Gastrocnemius medialis (tissue), 4 donors: Measurements from ENCODE around the gene JSRP1. TPM values are rescaled to one million over a fixed set of nuclear protein-coding genes. Genes with fewer than 3 reads are reported as not detected.

Experiments used
- ATAC-seq, 2 donors: fragments of 150-250 bp; one replicate each; pipeline ENCODE4 v1.9.1; 2016
- DNase-seq, 2 donors: peaks; one replicate each; pipeline ENCODE4 v3.0.0-alpha.2; 2019
- H3K27ac ChIP-seq, 4 donors: fragments of 200-600 bp; sonication (generic); 1 replicate in 1 of 4; 2 replicates in 3 of 4; pipeline ENCODE4 v1.5.1; 2016 to 2018; ENCODE audit warnings: mild to moderate bottlenecking in 2 of 4, moderate library complexity in 1 of 4
- H3K27me3 ChIP-seq, 3 donors: fragments of 200-600 bp; sonication (generic) in 2 of 3; 1 replicate in 1 of 3; 2 replicates in 2 of 3; pipeline versions ENCODE4 v1.5.1 to v1.6.0; 2016 to 2019; ENCODE audit warnings: mild to moderate bottlenecking in 1 of 3, moderate library complexity in 1 of 3
- H3K36me3 ChIP-seq, 2 donors: fragments of 200-600 bp; sonication (generic) in 1 of 2; one replicate each; pipeline ENCODE4 v1.5.1; 2017 to 2018
- H3K4me1 ChIP-seq, 2 donors: fragments of 200-600 bp; sonication (generic) in 1 of 2; one replicate each; pipeline ENCODE4 v1.5.1; 2016 to 2017; ENCODE audit warnings: mild to moderate bottlenecking in 2 of 2
- H3K4me3 ChIP-seq, 4 donors: fragments of 200-600 bp; sonication (generic) in 3 of 4; 1 replicate in 1 of 4; 2 replicates in 3 of 4; pipeline ENCODE4 v1.5.1; 2016 to 2019; ENCODE audit warnings: mild to moderate bottlenecking in 2 of 4
- H3K9me3 ChIP-seq, 3 donors: fragments of 200-600 bp; sonication (generic) in 2 of 3; 1 replicate in 1 of 3; 2 replicates in 2 of 3; pipeline ENCODE4 v1.5.1; 2016 to 2019
- CTCF ChIP-seq, 5 experiments: fragments of 450-650 bp in 3 of 5; fragments of 200-600 bp in 2 of 5; sonication (generic) in 2 of 5; IDR thresholded peaks in 4 of 5; conservative IDR thresholded peaks in 1 of 5; 1 replicate in 4 of 5; 2 replicates in 1 of 5; pipeline ENCODE4 v1.5.1; 2016 to 2019; ENCODE audit warnings: antibody characterized with exemption in 5 of 5, mild to moderate bottlenecking in 3 of 5, moderate library complexity in 3 of 5
- POLR2A ChIP-seq, 2 donors: fragments of 450-650 bp; IDR thresholded peaks; one replicate each; pipeline ENCODE4 v1.6.1; 2017; ENCODE audit warnings: antibody characterized with exemption in 2 of 2, mild to moderate bottlenecking in 2 of 2, moderate library complexity in 2 of 2
- in situ Hi-C, 4 donors: fragments of 200-750 bp; cut with MboI; loops; one replicate each; pipeline versions ENCODE4 v1.15.0 to v1.8.0; 2017; ENCODE audit warnings: low sequenced_read_pairs in 4 of 4
- intact Hi-C: fragments of 100-400 bp; cut with DNase I; formaldehyde crosslinking; loops from one replicate; pipeline ENCODE4 v1.15.1; 2023; ENCODE audit warnings: low total_unique reads
- total RNA-seq, 4 donors: library from RNA; depleted of rRNA; stranded (reverse); fragments of >200 nt; gene quantifications; one replicate each; pipeline versions ENCODE4 v1.1.0 to v1.2.3, GENCODE V29; 2016

Gene JSRP1
- total RNA-seq, 4 donors from 2014 or later, result 152 to 383 (median 303) TPM

- peaks cover 9 to 41% of the 10 kb centered on the region in 2 donors for H3K4me1 ChIP-seq
- no peak for DNase-seq
- H3K27ac ChIP-seq, result peak overlapping the region; percentile 58 to 86 (median 75)
- TF ChIP-seq CTCF (IDR thresholded peaks at IDR 0.05 in 4 of 5, conservative IDR thresholded peaks at IDR 0.05 in 1 of 5) (no peak), POLR2A (IDR thresholded peaks at IDR 0.05) (no peak)
- no peak overlapping the region for H3K4me3 ChIP-seq
- H3K36me3 ChIP-seq, result peaks cover 0 to 51% of the 10 kb centered on the region in 2 donors
- peak; percentile 10 to 13 for ATAC-seq
- intact Hi-C loops (no loop called here), in situ Hi-C loops (no loop called here)
- H3K9me3 ChIP-seq, result no peaks in the 10 kb centered on the region
- H3K27me3 ChIP-seq, result no peaks in the 10 kb centered on the region
These were observed 8.7 kb downstream of the JSRP1 start for GRCh38 chr19:2247433-2248101.

GRCh38 chr19:2246801-2247361 lies 9.3 kb downstream of the JSRP1 start:
- TF ChIP-seq POLR2A (IDR thresholded peaks at IDR 0.05), result no peak
- no peak for TF ChIP-seq CTCF (IDR thresholded peaks at IDR 0.05 in 4 of 5, conservative IDR thresholded peaks at IDR 0.05 in 1 of 5)
- peak overlapping the region; percentile 58 to 86 (median 75) for H3K27ac ChIP-seq
- ATAC-seq, result peak; percentile 29 to 34
- peaks cover 0 to 51% of the 10 kb centered on the region in 2 donors for H3K36me3 ChIP-seq
- DNase-seq, result peak in 1 of 2 donors; percentile 79
- H3K4me1 ChIP-seq, result peaks cover 9 to 44% of the 10 kb centered on the region in 2 donors
- H3K4me3 ChIP-seq, result no peak overlapping the region
- intact Hi-C loops (no loop called here), in situ Hi-C loops (no loop called here)
- no peaks in the 10 kb centered on the region for H3K27me3 ChIP-seq
- no peaks in the 10 kb centered on the region for H3K9me3 ChIP-seq

- intact Hi-C loops, result no loop called here
- Histone ChIP-seq H3K4me1 (peaks cover 14 to 51% of the 10 kb centered on the region in 2 donors), H3K27me3 (no peaks in the 10 kb centered on the region), H3K27ac (no peak overlapping the region), H3K9me3 (no peaks in the 10 kb centered on the region), H3K36me3 (peaks cover 0 to 51% of the 10 kb centered on the region in 2 donors), H3K4me3 (no peak overlapping the region)
- ATAC-seq, result no peak
- no peak for TF ChIP-seq POLR2A (IDR thresholded peaks at IDR 0.05)
- TF ChIP-seq CTCF (IDR thresholded peaks at IDR 0.05 in 4 of 5, conservative IDR thresholded peaks at IDR 0.05 in 1 of 5), result no peak
- no peak for DNase-seq
- in situ Hi-C loops, result no loop called here
These were observed 10.1 kb downstream of the JSRP1 start for GRCh38 chr19:2246014-2246620.

- intact Hi-C loops (no loop called here), in situ Hi-C loops (no loop called here)
- Histone ChIP-seq H3K4me3 (no peak overlapping the region), H3K4me1 (peaks cover 22 to 56% of the 10 kb centered on the region in 2 donors), H3K36me3 (peaks cover 0 to 51% of the 10 kb centered on the region in 2 donors), H3K9me3 (no peaks in the 10 kb centered on the region), H3K27me3 (no peaks in the 10 kb centered on the region), H3K27ac (no peak overlapping the region)
- ATAC-seq, result no peak
- no peak for DNase-seq
- TF ChIP-seq CTCF (IDR thresholded peaks at IDR 0.05 in 4 of 5, conservative IDR thresholded peaks at IDR 0.05 in 1 of 5) (no peak), POLR2A (IDR thresholded peaks at IDR 0.05) (no peak)
These were observed 10.9 kb downstream of the JSRP1 start for GRCh38 chr19:2245273-2245672.
